Right lobe of liver (tissue), 6 donors: ENCODE results near the gene FHDC1. TPM values are rescaled to one million over a fixed set of nuclear protein-coding genes. Genes with fewer than 3 reads are reported as not detected.

Experiments used
- ATAC-seq, 4 donors: fragments of 200-7000 bp; cut with Tn5 transposase; one replicate each; pipeline ENCODE4 v1.9.1; 2020; ENCODE audit warnings: mild to moderate bottlenecking in 4 of 4, moderate library complexity in 4 of 4
- DNase-seq, 3 donors: peaks; one replicate each; pipeline ENCODE4 v3.0.0-alpha.2; 2020
- H3K27ac ChIP-seq, 3 donors: fragments of 200-600 bp; one replicate each; pipeline ENCODE4 v1.8.0; 2022
- H3K27me3 ChIP-seq, 2 donors: fragments of 200-600 bp; one replicate each; pipeline ENCODE4 v1.8.0; 2022
- H3K36me3 ChIP-seq, 4 donors: fragments of 200-600 bp; sonication (generic) in 1 of 4; one replicate each; pipeline versions ENCODE4 v1.5.1 to v1.8.0; 2017 to 2022; ENCODE audit warnings: control low read depth in 1 of 4
- H3K4me1 ChIP-seq, 4 donors: fragments of 200-600 bp; sonication (generic) in 1 of 4; one replicate each; pipeline versions ENCODE4 v1.5.1 to v1.8.0; 2017 to 2022; ENCODE audit warnings: control low read depth in 1 of 4
- H3K4me3 ChIP-seq, 3 donors: fragments of 200-600 bp; one replicate each; pipeline ENCODE4 v1.8.0; 2022
- H3K9me3 ChIP-seq, 4 donors: fragments of 200-600 bp; sonication (generic) in 1 of 4; one replicate each; pipeline versions ENCODE4 v1.5.1 to v1.8.0; 2017 to 2022; ENCODE audit warnings: control low read depth in 1 of 4
- CTCF ChIP-seq, 4 donors: fragments of 200-600 bp in 3 of 4; fragments of 450-650 bp in 1 of 4; IDR thresholded peaks; one replicate each; pipeline versions ENCODE4 v1.5.1 to v1.8.0; 2016 to 2022; ENCODE audit warnings: antibody characterized with exemption in 4 of 4, mild to moderate bottlenecking in 2 of 4
- POLR2A ChIP-seq: fragments of 450-650 bp; IDR thresholded peaks from one replicate; pipeline ENCODE4 v1.6.1; 2017; ENCODE audit warnings: antibody characterized with exemption, mild to moderate bottlenecking
- WGBS: methylation state at CpG from one replicate; pipeline ENCODE4 v1.1.6; 2018; ENCODE audit warnings: low coverage, low lambda C conversion rate; ENCODE audit not compliant: insufficient coverage; ENCODE audit errors: missing lambda C conversion rate; 5-methylcytosine and 5-hydroxymethylcytosine counted together
- intact Hi-C, 2 donors: fragments of 100-400 bp; cut with DNase I; formaldehyde crosslinking; loops; one replicate each; pipeline versions ENCODE4 v1.11.2 to v1.14.1; 2022
- total RNA-seq, 6 experiments: library from RNA; depleted of rRNA in 2 of 6; stranded (reverse); fragments of >200 nt in 2 of 6; fragmentation: NEBNext Ultra II Directional in 3 of 6; extraction: Animal tissue kit (Norgen Biotek cat#: 25700) in 3 of 6; gene quantifications; one replicate each; pipeline versions ENCODE4 v1.1.0 to v1.2.4, GENCODE V29; 2016 to 2023
- donor health status: DM: no; HTN: yes; CAD: no.
- donor health status: DM: no; HTN: no; CAD: no.
- donor health status: DM: no; HTN: no; CAD: no.
- donor health status: DM: no; HTN: yes; CAD: no.
- donor health status: DM: no; HTN: yes; CAD: no.

Gene FHDC1
- total RNA-seq, 6 experiments from 2014 or later, result 0.12 to 0.82 (median 0.15) TPM

GRCh38 chr4:152919826-152920225 is 16.3 kb upstream of the FHDC1 start:
- WGBS, result 100% methylated on average over 2 of the region's 2 CpGs
- no peak overlapping the region for H3K27ac ChIP-seq
- intact Hi-C loops, result no loop called here
- H3K4me1 ChIP-seq, result no peaks in the 10 kb centered on the region
- DNase-seq (no peak), ATAC-seq (no peak)
- no peaks in the 10 kb centered on the region for H3K27me3 ChIP-seq
- H3K9me3 ChIP-seq, result no peaks in the 10 kb centered on the region
- H3K36me3 ChIP-seq, result no peaks in the 10 kb centered on the region
- no peak for TF ChIP-seq POLR2A
- TF ChIP-seq CTCF (IDR thresholded peaks at IDR 0.05), result no peak
- no peak overlapping the region for H3K4me3 ChIP-seq

- intact Hi-C loops, result no loop called here
- TF ChIP-seq POLR2A (no peak), CTCF (IDR thresholded peaks at IDR 0.05) (no peak)
- ATAC-seq (no peak), DNase-seq (no peak)
- no peaks in the 10 kb centered on the region for H3K27me3 ChIP-seq
- H3K4me3 ChIP-seq, result no peak overlapping the region
- no peaks in the 10 kb centered on the region for H3K36me3 ChIP-seq
- WGBS, result 48% methylated on average over 1 of the region's 1 CpG
- no peaks in the 10 kb centered on the region for H3K9me3 ChIP-seq
- no peaks in the 10 kb centered on the region for H3K4me1 ChIP-seq
- H3K27ac ChIP-seq, result no peak overlapping the region
Measured at GRCh38 chr4:152920768-152921167, 15.4 kb upstream of the FHDC1 start.

GRCh38 chr4:152921284-152921683 is 14.8 kb upstream of the FHDC1 start:
- no peaks in the 10 kb centered on the region for H3K4me1 ChIP-seq
- no peaks in the 10 kb centered on the region for H3K9me3 ChIP-seq
- intact Hi-C loops, result no loop called here
- ATAC-seq (no peak), DNase-seq (no peak)
- no peaks in the 10 kb centered on the region for H3K27me3 ChIP-seq
- no peak overlapping the region for H3K27ac ChIP-seq
- no peaks in the 10 kb centered on the region for H3K36me3 ChIP-seq
- TF ChIP-seq POLR2A (no peak), CTCF (IDR thresholded peaks at IDR 0.05) (no peak)
- H3K4me3 ChIP-seq, result no peak overlapping the region

GRCh38 chr4:152925851-152926250 is 10.3 kb upstream of the FHDC1 start:
- Histone ChIP-seq H3K27ac (no peak overlapping the region), H3K4me1 (no peaks in the 10 kb centered on the region), H3K27me3 (no peaks in the 10 kb centered on the region), H3K9me3 (no peaks in the 10 kb centered on the region), H3K4me3 (no peak overlapping the region), H3K36me3 (no peaks in the 10 kb centered on the region)
- no peak for TF ChIP-seq CTCF (IDR thresholded peaks at IDR 0.05)
- TF ChIP-seq POLR2A, result no peak
- DNase-seq, result no peak
- WGBS, result 80% methylated on average over 1 of the region's 1 CpG
- intact Hi-C loops, result no loop called here
- no peak for ATAC-seq

- intact Hi-C loops, result no loop called here
- TF ChIP-seq CTCF (IDR thresholded peaks at IDR 0.05), result no peak
- TF ChIP-seq POLR2A, result no peak
- H3K36me3 ChIP-seq, result no peaks in the 10 kb centered on the region
- H3K4me3 ChIP-seq, result no peak overlapping the region
- H3K27me3 ChIP-seq, result no peaks in the 10 kb centered on the region
- no peaks in the 10 kb centered on the region for H3K4me1 ChIP-seq
- H3K9me3 ChIP-seq, result no peaks in the 10 kb centered on the region
- WGBS, result 87% methylated on average over 4 of the region's 4 CpGs
- DNase-seq (no peak), ATAC-seq (no peak)
- no peak overlapping the region for H3K27ac ChIP-seq
Measured at GRCh38 chr4:152926959-152927358, 9.2 kb upstream of the FHDC1 start.
